Parathyroid adenoma (tissue), 2 donors: ENCODE data around the gene DERA.
"Not testable (repeated sequence)": the region's sequence is repeated elsewhere in the genome, so short reads cannot be mapped to it uniquely, and the experiment has no call there.

Experiments used
- H2AFZ ChIP-seq: fragments of 300-600 bp; sonication (generic); one replicate; pipeline ENCODE4 v1.7.0; 2017; ENCODE audit warnings: antibody characterized with exemption, mild to moderate bottlenecking
- H3K27ac ChIP-seq: fragments of 300-600 bp; sonication (generic); one replicate; pipeline ENCODE4 v1.7.0; 2017
- H3K27me3 ChIP-seq: fragments of 300-600 bp; sonication (generic); one replicate; pipeline ENCODE4 v1.7.0; 2017; ENCODE audit warnings: low read length; ENCODE audit not compliant: control insufficient read depth, insufficient read depth
- H3K36me3 ChIP-seq: fragments of 300-600 bp; sonication (generic); one replicate; pipeline ENCODE4 v1.7.0; 2017; ENCODE audit warnings: low read length; ENCODE audit not compliant: control insufficient read depth, insufficient read depth
- H3K4me1 ChIP-seq: fragments of 300-600 bp; sonication (generic); one replicate; pipeline ENCODE4 v1.7.0; 2017; ENCODE audit warnings: control low read depth
- H3K4me2 ChIP-seq: fragments of 300-600 bp; sonication (generic); one replicate; pipeline ENCODE4 v1.7.0; 2017; ENCODE audit warnings: low read length
- H3K4me3 ChIP-seq: fragments of 300-600 bp; sonication (generic); one replicate; pipeline ENCODE4 v1.7.0; 2017; ENCODE audit warnings: low read depth, low read length
- H3K79me2 ChIP-seq: fragments of 300-600 bp; sonication (generic); one replicate; pipeline ENCODE4 v1.7.0; 2017; ENCODE audit warnings: control low read depth
- H3K9ac ChIP-seq: fragments of 300-600 bp; sonication (generic); one replicate; pipeline ENCODE4 v1.7.0; 2017; ENCODE audit warnings: mild to moderate bottlenecking
- H3K9me3 ChIP-seq: fragments of 300-600 bp; sonication (generic); one replicate; pipeline ENCODE4 v1.7.0; 2017; ENCODE audit warnings: low read length; ENCODE audit not compliant: control insufficient read depth
- TF ChIP-seq, protein P1 (sequence below): fragments of 300-600 bp; sonication (generic); IDR thresholded peaks from one replicate; pipeline ENCODE4 v1.7.0; 2017; ENCODE audit warnings: antibody characterized with exemption, mild to moderate bottlenecking
- donor health status: primary hyperparathyroidism.

Gene DERA

DNA sequence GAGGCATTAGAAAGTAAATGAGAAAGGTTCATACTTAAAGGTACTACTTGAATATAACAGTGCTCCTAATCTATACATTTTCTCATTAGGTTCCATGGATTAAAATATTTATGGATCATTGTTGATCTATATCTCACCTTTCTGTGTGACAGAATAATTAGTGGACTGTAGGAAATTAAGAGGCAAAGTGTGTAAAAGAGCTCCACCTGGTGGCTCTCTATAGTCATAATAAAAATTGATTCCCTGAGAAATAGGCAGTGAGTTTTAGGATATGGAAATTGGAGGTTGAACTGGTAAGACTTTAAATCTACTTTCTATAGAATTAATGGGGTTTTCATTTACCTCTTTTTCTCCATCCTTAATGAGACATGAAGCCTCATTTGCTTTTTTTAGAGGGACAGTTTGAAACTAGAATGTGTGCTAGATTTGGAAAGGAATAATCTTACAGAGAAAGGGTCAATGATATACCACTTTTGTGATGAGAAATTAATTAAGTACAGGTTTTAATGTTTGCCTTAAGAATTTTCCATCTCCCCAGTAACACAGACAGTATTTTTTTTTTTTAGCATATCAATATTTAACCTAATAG lies 11.8 kb upstream of the DERA start:
- Histone ChIP-seq H3K27ac (no peak overlapping the region), H3K27me3 (no peaks in the 10 kb centered on the region), H2AFZ (no peak overlapping the region), H3K36me3 (no peaks in the 10 kb centered on the region), H3K9me3 (no peaks in the 10 kb centered on the region), H3K4me3 (no peak overlapping the region), H3K79me2 (no peaks in the 10 kb centered on the region), H3K4me2 (no peak overlapping the region), H3K9ac (no peak overlapping the region), H3K4me1 (no peaks in the 10 kb centered on the region)
- TF ChIP-seq, protein P1, sequence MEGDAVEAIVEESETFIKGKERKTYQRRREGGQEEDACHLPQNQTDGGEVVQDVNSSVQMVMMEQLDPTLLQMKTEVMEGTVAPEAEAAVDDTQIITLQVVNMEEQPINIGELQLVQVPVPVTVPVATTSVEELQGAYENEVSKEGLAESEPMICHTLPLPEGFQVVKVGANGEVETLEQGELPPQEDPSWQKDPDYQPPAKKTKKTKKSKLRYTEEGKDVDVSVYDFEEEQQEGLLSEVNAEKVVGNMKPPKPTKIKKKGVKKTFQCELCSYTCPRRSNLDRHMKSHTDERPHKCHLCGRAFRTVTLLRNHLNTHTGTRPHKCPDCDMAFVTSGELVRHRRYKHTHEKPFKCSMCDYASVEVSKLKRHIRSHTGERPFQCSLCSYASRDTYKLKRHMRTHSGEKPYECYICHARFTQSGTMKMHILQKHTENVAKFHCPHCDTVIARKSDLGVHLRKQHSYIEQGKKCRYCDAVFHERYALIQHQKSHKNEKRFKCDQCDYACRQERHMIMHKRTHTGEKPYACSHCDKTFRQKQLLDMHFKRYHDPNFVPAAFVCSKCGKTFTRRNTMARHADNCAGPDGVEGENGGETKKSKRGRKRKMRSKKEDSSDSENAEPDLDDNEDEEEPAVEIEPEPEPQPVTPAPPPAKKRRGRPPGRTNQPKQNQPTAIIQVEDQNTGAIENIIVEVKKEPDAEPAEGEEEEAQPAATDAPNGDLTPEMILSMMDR: peak; percentile 71

DNA sequence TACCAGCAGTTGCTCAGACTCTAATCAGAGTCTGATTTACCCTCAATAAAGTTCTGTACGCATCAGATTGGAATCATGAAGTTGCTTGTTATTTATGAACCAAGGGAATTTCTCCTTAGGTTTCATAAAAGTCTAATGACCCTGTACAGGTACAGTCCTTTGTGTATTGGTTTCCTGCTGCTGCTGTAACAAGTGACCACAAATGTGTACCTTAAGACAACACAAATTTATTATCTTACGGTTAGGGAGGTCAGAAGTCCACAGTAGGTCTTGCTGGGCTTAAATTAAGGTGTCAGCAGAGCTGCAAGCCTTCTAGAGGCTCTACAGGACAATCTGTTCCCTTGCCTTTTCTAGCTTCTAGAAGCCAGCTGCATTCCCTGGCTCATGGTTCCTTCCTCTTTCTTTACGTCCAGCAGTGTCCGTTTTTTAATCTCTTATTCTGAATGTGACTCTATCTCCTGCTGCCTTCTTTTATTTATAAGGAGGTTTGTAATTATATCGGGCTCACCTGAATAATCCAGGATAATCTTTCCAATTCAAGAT lies 6.7 kb upstream of the DERA start:
- Histone ChIP-seq H3K9me3 (no peaks in the 10 kb centered on the region), H3K79me2 (no peaks in the 10 kb centered on the region), H3K4me3 (no peak overlapping the region), H3K27me3 (no peaks in the 10 kb centered on the region), H3K36me3 (no peaks in the 10 kb centered on the region), H2AFZ (no peak overlapping the region), H3K9ac (no peak overlapping the region), H3K4me2 (no peak overlapping the region), H3K4me1 (no peaks in the 10 kb centered on the region), H3K27ac (no peak overlapping the region)
- TF ChIP-seq, protein P1: no peak

DNA sequence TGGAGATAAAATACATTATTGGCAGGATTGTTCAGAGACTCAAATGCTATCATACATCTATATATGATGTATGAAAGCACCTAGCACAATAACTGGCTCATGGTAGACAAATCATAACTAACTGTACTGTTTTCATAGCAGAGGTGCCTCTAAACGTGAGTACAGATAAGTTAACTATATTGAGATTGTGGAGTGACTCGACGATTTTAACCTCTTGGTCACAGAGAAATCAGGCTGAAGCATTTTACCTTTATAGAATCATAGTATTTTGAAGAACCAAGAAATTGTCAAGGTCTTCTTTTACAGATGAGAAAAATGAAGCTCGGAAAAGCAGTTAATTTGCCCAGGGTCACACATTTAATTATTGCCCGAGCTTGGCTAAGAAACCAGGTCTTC lies 666 bp upstream of the DERA start:
- no peaks in the 10 kb centered on the region for H3K27me3 ChIP-seq
- TF ChIP-seq, protein P1: no peak
- H3K79me2 ChIP-seq: peaks cover 7% of the 10 kb centered on the region
- no peaks in the 10 kb centered on the region for H3K9me3 ChIP-seq
- H3K4me3 ChIP-seq: no peak overlapping the region
- no peak overlapping the region for H3K9ac ChIP-seq
- H2AFZ ChIP-seq: peak overlapping the region; percentile 89
- H3K36me3 ChIP-seq: no peaks in the 10 kb centered on the region
- no peaks in the 10 kb centered on the region for H3K4me1 ChIP-seq
- H3K27ac ChIP-seq: peak overlapping the region; percentile 77
- peak overlapping the region; percentile 93 for H3K4me2 ChIP-seq

DNA sequence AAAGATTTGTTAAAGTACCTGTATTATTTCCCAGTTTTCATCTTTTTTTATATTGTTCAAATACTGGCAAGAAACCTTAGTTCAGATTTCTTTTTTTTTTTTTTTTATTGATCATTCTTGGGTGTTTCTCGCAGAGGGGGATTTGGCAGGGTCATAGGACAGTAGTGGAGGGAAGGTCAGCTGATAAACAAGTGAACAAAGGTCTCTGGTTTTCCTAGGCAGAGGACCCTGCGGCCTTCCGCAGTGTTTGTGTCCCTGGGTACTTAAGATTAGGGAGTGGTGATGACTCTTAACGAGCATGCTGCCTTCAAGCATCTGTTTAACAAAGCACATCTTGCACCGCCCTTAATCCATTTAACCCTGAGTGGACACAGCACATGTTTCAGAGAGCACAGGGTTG lies 799 bp downstream of the DERA start:
- H3K4me1 ChIP-seq, H3K36me3 ChIP-seq, H3K79me2 ChIP-seq, H3K27me3 ChIP-seq, H3K9me3 ChIP-seq: not testable (repeated sequence)
- H3K27ac ChIP-seq: peak overlapping the region; percentile 77
- peak overlapping the region; percentile 87 for H3K4me3 ChIP-seq
- peak overlapping the region; percentile 19 for H3K9ac ChIP-seq
- H2AFZ ChIP-seq: peak overlapping the region; percentile 89
- peak overlapping the region; percentile 93 for H3K4me2 ChIP-seq

DNA sequence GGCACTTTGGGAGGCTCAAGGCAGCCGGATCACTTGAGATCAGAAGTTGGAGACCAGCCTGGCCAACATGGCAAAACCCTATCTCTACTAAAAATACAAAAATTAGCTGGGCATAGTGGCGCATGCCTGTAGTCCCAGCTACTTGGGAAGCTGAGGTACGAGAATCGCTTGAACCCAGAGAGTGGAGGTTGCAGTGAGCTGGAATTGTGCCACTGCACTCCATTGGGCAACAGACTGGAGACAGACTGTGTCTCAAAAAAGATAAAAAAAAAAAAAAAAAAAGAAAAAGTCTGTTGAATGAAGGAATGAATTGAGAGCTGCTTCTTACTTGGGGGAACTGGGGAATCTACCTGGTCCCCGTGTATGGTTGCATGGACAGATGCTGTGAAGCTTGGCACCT lies 3.0 kb downstream of the DERA start:
- not testable (repeated sequence) for H3K27ac ChIP-seq, H3K9me3 ChIP-seq, H3K4me3 ChIP-seq, H3K9ac ChIP-seq, H3K36me3 ChIP-seq, H2AFZ ChIP-seq, H3K4me2 ChIP-seq, H3K27me3 ChIP-seq, H3K4me1 ChIP-seq
- H3K79me2 ChIP-seq: peaks cover 12% of the 10 kb centered on the region

DNA sequence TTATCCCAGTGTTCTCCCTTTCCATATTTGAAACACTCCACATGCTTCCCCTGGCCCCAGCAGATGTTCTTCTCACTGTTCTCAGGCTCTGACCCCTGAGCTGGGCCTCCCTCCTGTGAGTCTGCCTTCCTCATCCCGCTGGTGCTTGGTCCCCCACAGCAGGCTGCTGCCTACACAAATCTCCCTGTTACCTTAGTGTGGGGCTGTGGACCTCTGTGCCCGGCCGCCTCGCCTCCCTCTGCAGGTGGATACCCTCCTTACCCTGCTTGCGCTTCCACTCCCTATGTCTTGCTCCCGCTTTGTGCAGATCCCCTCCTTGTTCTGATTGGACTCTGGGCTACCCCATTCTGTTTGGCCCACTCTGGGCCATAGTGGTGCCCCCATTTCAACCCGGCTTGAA lies 6.9 kb downstream of the DERA start:
- H3K36me3 ChIP-seq: no peaks in the 10 kb centered on the region

More for the DNA sequence above, 6.9 kb downstream of the DERA start:
- Histone ChIP-seq H3K4me1 (no peaks in the 10 kb centered on the region), H3K4me3 (no peak overlapping the region), H2AFZ (no peak overlapping the region), H3K27ac (no peak overlapping the region), H3K27me3 (no peaks in the 10 kb centered on the region), H3K9ac (no peak overlapping the region), H3K9me3 (no peaks in the 10 kb centered on the region), H3K79me2 (peaks cover 17% of the 10 kb centered on the region), H3K4me2 (no peak overlapping the region)
- TF ChIP-seq, protein P1: no peak
